ENCODE data around the gene NINJ1.

DNA sequence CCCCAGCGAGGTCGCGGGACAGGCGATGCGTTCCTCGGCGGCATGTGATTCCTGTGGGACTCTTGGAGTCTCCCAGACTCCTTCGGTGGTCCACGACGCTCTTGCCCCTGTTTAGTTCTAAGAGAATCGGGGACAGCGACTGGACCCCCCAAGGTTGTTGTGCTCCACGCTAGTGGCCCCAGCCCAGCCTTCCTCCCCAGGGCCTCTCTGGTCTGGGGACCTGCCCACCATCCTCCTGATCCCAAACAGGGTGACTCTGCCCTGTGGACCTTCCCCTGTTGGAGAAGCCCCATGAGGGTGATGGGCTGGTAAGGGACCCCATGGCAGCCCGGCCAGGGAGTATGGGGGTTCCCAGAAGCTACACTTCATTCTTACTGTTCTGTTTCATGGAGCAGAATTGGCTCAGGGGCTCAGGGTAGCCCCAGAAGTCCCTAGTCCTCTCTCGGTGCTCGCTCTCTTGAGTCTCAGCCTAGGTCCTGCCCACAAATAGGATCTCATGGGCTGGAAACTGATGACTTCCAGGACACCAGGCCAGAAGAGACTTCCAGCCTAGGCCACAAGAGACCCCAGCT is 37.2 kb downstream of the NINJ1 start:
- TF ChIP-seq, protein P1, sequence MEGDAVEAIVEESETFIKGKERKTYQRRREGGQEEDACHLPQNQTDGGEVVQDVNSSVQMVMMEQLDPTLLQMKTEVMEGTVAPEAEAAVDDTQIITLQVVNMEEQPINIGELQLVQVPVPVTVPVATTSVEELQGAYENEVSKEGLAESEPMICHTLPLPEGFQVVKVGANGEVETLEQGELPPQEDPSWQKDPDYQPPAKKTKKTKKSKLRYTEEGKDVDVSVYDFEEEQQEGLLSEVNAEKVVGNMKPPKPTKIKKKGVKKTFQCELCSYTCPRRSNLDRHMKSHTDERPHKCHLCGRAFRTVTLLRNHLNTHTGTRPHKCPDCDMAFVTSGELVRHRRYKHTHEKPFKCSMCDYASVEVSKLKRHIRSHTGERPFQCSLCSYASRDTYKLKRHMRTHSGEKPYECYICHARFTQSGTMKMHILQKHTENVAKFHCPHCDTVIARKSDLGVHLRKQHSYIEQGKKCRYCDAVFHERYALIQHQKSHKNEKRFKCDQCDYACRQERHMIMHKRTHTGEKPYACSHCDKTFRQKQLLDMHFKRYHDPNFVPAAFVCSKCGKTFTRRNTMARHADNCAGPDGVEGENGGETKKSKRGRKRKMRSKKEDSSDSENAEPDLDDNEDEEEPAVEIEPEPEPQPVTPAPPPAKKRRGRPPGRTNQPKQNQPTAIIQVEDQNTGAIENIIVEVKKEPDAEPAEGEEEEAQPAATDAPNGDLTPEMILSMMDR (IDR thresholded peaks at IDR 0.05; ENCODE audit: low read length): no peak
- TF ChIP-seq EZH2 (IDR thresholded peaks at IDR 0.05; ENCODE audit: borderline replicate concordance, low read length): no peak

Measured in OCI-LY1 (cell line).